ENCODE data around the gene PAK5. TPM values are rescaled to one million over a fixed set of nuclear protein-coding genes. Genes with fewer than 3 reads are reported as not detected.

Gene PAK5
- total RNA-seq, 1 experiment from 2014 or later = not detected

- no peaks in the 10 kb centered on the region for H3K9me3 ChIP-seq (ENCODE audit: control insufficient read depth, insufficient read depth, low read depth, low read length)
- ATAC-seq (no peak), DNase-seq (ENCODE audit: low read depth, low spot score) (no peak)
- TF ChIP-seq, protein P1, sequence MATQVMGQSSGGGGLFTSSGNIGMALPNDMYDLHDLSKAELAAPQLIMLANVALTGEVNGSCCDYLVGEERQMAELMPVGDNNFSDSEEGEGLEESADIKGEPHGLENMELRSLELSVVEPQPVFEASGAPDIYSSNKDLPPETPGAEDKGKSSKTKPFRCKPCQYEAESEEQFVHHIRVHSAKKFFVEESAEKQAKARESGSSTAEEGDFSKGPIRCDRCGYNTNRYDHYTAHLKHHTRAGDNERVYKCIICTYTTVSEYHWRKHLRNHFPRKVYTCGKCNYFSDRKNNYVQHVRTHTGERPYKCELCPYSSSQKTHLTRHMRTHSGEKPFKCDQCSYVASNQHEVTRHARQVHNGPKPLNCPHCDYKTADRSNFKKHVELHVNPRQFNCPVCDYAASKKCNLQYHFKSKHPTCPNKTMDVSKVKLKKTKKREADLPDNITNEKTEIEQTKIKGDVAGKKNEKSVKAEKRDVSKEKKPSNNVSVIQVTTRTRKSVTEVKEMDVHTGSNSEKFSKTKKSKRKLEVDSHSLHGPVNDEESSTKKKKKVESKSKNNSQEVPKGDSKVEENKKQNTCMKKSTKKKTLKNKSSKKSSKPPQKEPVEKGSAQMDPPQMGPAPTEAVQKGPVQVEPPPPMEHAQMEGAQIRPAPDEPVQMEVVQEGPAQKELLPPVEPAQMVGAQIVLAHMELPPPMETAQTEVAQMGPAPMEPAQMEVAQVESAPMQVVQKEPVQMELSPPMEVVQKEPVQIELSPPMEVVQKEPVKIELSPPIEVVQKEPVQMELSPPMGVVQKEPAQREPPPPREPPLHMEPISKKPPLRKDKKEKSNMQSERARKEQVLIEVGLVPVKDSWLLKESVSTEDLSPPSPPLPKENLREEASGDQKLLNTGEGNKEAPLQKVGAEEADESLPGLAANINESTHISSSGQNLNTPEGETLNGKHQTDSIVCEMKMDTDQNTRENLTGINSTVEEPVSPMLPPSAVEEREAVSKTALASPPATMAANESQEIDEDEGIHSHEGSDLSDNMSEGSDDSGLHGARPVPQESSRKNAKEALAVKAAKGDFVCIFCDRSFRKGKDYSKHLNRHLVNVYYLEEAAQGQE (IDR thresholded peaks at IDR 0.05; ENCODE audit: insufficient read depth in 1 of 2, low read depth in 2 of 2, low read length in 1 of 2) = no peak
- TF ChIP-seq CTCF (IDR thresholded peaks at IDR 0.05) (no peak), POLR2AphosphoS5 (IDR thresholded peaks at IDR 0.05; ENCODE audit: low read depth, low read length) (no peak), SIN3A (IDR thresholded peaks at IDR 0.05; ENCODE audit: borderline replicate concordance, insufficient read depth, low read depth, low read length) (no peak), TCF7L2 (IDR thresholded peaks at IDR 0.05; ENCODE audit: low read depth, low read length) (no peak)
- no peaks in the 10 kb centered on the region for H3K4me1 ChIP-seq (ENCODE audit: control insufficient read depth, insufficient read depth, low read length)
- BruUV-seq (replicated peaks) = no TSS peak
- ChIA-PET POLR2A (no interaction called here), CTCF (no interaction called here)
- in situ Hi-C loops (cut with HindIII; ENCODE audit: low pct_unique_long_range_greater_than_20kb, low sequenced_read_pairs) = no loop called here
- no peaks in the 10 kb centered on the region for H3K36me3 ChIP-seq (ENCODE audit: control insufficient read depth, insufficient read depth, low read length)
- H3K27ac ChIP-seq (ENCODE audit: low read length) = no peak overlapping the region
- H3K27me3 ChIP-seq (ENCODE audit: control insufficient read depth, insufficient read depth, low read length) = no peaks in the 10 kb centered on the region
- intact Hi-C loops (cut with micrococcal nuclease; ENCODE audit: unreplicated experiment) = no loop called here
- no peak overlapping the region for H3K4me3 ChIP-seq (ENCODE audit: low read depth in 2 of 2, low read length in 2 of 2)
These were observed 342.7 kb downstream of the PAK5 start for GRCh38 chr20:9496155-9496554.

GRCh38 chr20:9495701-9496100, 343.2 kb downstream of the PAK5 start:
- DNase-seq (ENCODE audit: low read depth, low spot score) = no peak
- no peak for TF ChIP-seq CTCF (IDR thresholded peaks at IDR 0.05)
- TF ChIP-seq, protein P1 (IDR thresholded peaks at IDR 0.05; ENCODE audit: insufficient read depth in 1 of 2, low read depth in 2 of 2, low read length in 1 of 2) = no peak
- TF ChIP-seq POLR2AphosphoS5 (IDR thresholded peaks at IDR 0.05; ENCODE audit: low read depth, low read length) = no peak
- TF ChIP-seq SIN3A (IDR thresholded peaks at IDR 0.05; ENCODE audit: borderline replicate concordance, insufficient read depth, low read depth, low read length) = no peak
- no peak for TF ChIP-seq TCF7L2 (IDR thresholded peaks at IDR 0.05; ENCODE audit: low read depth, low read length)
- ChIA-PET CTCF (no interaction called here), POLR2A (no interaction called here)
- intact Hi-C loops (cut with micrococcal nuclease; ENCODE audit: unreplicated experiment) (no loop called here), in situ Hi-C loops (cut with HindIII; ENCODE audit: low pct_unique_long_range_greater_than_20kb, low sequenced_read_pairs) (no loop called here)
- H3K27me3 ChIP-seq (ENCODE audit: control insufficient read depth, insufficient read depth, low read length) = no peaks in the 10 kb centered on the region
- H3K36me3 ChIP-seq (ENCODE audit: control insufficient read depth, insufficient read depth, low read length) = no peaks in the 10 kb centered on the region
- no peaks in the 10 kb centered on the region for H3K4me1 ChIP-seq (ENCODE audit: control insufficient read depth, insufficient read depth, low read length)
- H3K9me3 ChIP-seq (ENCODE audit: control insufficient read depth, insufficient read depth, low read depth, low read length) = no peaks in the 10 kb centered on the region
- no peak for ATAC-seq
- no peak overlapping the region for H3K27ac ChIP-seq (ENCODE audit: low read length)
- no peak overlapping the region for H3K4me3 ChIP-seq (ENCODE audit: low read depth in 2 of 2, low read length in 2 of 2)
- no TSS peak for BruUV-seq (replicated peaks)

All from Panc1 (cell line).